ENCODE measurements around the gene BOD1L1.

BOD1L1 gene

DNA sequence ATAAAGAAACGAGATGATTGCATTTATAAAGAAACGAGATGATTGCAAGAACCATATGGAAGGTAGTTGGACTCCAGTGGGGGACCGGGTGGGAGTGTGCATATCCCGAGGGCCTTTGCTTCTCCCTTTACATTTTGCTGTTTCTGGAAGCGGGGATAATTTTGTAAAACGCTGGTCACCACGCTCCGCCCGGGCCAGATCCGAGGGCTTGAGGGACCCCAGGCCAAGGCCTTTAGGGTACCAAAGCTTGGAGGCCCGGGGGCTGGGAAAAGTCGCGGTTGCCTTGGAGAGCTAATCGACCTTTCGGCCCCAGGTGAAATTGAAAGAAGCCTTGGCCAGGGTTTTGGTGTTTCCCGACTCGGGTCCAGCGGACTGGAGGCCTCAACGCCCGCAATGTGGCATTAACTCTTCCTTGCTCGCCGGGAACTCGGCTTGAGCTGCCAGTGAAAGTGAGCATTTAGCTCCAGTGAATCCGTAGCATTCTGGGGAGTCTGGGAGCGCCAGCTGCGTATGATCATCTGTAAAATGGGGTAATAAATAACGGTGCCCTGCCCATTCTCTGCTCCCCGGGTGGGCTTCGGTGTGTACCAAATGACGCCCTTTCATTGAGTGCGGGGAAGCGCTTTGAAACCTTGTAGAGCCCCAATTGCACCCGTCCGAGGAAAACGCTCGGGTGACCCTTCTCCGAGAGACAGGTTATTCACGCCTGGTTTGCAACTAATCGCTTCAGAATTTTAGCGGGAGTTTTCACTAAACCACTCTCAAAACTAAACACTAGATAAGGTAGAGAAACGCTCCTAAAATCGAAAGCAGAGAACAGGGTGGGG lies 87.7 kb downstream of the BOD1L1 start:
- no peak overlapping the region for H3K4me3 ChIP-seq (ENCODE audit: low read depth, low read length)
- TF ChIP-seq, protein P1, sequence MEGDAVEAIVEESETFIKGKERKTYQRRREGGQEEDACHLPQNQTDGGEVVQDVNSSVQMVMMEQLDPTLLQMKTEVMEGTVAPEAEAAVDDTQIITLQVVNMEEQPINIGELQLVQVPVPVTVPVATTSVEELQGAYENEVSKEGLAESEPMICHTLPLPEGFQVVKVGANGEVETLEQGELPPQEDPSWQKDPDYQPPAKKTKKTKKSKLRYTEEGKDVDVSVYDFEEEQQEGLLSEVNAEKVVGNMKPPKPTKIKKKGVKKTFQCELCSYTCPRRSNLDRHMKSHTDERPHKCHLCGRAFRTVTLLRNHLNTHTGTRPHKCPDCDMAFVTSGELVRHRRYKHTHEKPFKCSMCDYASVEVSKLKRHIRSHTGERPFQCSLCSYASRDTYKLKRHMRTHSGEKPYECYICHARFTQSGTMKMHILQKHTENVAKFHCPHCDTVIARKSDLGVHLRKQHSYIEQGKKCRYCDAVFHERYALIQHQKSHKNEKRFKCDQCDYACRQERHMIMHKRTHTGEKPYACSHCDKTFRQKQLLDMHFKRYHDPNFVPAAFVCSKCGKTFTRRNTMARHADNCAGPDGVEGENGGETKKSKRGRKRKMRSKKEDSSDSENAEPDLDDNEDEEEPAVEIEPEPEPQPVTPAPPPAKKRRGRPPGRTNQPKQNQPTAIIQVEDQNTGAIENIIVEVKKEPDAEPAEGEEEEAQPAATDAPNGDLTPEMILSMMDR (IDR thresholded peaks at IDR 0.05; ENCODE audit: low read depth, low read length): no peak

DNA sequence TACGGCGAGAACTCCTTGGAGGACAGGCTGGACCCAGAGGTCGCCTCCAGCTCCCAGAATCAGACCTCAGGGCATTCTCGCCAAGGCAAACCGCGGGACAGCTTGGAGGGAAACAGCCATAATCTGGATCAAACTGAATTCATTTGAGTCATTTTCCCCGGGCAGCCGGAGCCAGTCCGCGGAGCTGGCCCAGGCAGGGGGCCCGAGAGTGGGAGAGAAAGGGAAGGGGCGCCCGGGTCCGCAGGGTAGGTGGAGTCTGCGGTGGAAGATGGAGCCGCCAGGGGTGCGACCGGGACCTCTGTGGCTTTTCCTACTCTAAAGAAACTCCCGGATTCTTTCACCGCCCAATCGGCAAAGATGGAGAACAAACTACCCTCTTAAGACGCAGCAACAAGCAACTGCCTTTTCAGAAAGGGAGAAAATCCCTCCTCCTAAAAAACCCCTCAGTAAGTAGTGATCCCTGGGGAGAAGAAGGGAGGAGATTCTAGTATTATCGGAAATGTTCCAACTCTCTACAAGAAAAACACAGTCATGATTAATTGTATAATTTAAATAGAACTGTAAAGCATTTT lies 88.4 kb downstream of the BOD1L1 start:
- no peak overlapping the region for H3K4me3 ChIP-seq (ENCODE audit: low read depth, low read length)
- TF ChIP-seq, protein P1 (IDR thresholded peaks at IDR 0.05; ENCODE audit: low read depth, low read length): no peak

DNA sequence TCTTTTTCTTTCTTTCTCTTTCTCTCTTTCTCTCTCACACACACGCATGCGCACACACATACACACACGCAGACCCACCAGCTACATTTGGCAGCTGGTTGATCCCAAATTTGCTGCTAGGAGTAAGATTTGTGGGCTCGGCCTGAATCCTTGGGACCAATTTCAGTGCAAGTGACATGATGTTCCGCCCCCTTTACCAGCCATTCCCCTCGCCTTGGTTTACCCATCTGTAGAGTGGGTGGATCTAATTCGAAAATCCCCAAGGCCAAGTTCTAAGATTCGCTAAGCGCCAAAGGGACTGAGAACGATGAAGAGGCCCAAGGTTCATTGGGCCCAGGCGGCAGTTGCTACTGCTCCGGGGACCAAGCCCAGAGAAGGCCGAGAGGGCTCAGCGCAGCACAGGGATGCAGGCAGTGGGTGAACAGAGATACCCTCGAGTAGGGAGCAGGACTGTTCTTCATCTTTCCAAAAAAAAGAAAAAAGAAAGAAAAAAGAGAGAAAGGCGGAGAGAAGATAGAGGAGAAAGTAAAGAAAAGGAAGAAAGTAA lies 89.0 kb downstream of the BOD1L1 start:
- TF ChIP-seq, protein P1 (IDR thresholded peaks at IDR 0.05; ENCODE audit: low read depth, low read length): no peak
- no peak overlapping the region for H3K4me3 ChIP-seq (ENCODE audit: low read depth, low read length)

DNA sequence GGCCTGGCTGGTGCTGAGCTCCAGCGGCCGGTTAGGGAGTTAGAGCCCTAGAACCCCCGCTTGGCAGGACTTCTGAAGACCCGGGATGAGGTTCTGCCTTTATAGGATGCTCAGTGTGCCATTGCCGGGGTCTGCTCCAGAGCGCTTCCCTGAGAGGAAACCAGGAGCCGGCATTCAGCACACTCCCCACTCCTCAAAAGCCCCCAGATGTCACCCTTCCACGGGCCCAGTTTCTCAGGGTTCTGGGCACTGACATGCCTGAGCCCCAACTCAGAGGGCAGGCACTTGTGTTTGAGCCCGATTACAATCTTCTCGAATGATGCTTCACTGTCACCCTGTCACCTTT lies 89.7 kb downstream of the BOD1L1 start:
- H3K4me3 ChIP-seq (ENCODE audit: low read depth, low read length): no peak overlapping the region
- TF ChIP-seq, protein P1 (IDR thresholded peaks at IDR 0.05; ENCODE audit: low read depth, low read length): no peak

DNA sequence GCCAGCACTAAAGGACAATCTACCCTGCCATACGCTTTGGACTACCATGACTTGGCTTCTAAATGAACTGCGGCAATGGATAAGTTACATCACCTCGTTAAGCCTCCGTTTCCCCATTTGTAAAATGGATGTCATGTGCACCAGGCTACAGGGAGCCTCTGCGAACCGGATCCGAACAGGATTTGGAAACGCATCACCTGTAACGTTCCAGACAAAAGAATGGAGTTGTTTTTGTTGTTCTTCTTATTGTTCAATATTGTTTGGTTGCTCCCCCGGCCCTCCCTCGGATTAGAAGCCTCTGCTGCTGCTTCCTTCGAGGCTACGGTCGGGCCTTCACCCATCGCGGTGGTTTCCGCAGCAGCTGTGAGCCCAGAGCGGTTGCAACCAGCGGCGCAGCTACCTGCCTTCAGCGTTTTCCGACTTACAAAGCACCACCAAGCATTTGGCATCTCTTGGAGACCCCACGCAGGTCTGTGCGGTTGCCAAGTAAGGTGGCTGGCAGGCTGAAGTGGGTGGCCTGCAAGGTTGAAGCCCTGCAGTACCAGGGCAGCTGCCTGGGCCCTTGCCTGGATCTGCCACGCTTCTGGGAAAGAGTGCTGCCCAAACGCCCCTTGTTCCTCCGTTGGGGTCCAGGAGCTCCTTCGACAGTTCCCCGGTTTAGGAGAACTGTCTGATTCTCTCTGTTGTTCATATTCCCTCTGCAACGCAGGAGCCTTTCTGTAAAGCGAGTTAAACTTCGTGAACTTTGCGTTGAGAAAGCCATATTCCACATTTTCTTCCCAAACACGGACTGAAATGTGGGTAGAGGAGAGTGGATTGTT lies 90.3 kb downstream of the BOD1L1 start:
- H3K4me3 ChIP-seq (ENCODE audit: low read depth, low read length): no peak overlapping the region
- TF ChIP-seq, protein P1 (IDR thresholded peaks at IDR 0.05; ENCODE audit: low read depth, low read length): no peak

DNA sequence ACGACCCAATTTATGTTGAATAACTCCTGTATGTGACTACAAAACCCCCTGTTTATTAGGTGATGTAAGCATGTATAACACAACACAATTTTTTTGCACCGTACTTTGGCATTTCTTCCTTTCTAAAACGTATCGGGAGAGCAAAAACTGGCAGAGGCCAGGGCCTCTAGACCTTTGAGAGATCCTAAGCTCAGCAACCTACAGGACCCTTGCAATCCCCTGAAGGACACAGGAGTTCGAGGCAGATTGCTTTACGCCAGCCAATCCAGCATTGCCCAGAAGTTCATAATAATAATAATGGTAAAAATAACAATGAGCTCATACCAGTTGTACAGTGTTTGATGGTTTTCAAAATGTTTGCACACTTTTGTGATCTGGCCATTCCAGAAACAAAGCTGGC lies 90.9 kb downstream of the BOD1L1 start:
- TF ChIP-seq, protein P1 (IDR thresholded peaks at IDR 0.05; ENCODE audit: low read depth, low read length): no peak
- no peak overlapping the region for H3K4me3 ChIP-seq (ENCODE audit: low read depth, low read length)
